IMR-90 (cell line): ENCODE results near the gene EIF4E1B. TPM values are rescaled to one million over a fixed set of nuclear protein-coding genes. Genes with fewer than 3 reads are reported as not detected.

Experiments
- ATAC-seq: fragments of 200-7000 bp; cut with Tn5 transposase; 2 replicates; pipeline ENCODE4 v1.9.1; 2020; ENCODE audit warnings: low read depth, mild to moderate bottlenecking, moderate library complexity
- BruUV-seq: library from RNA; stranded (reverse); fragments of 400-500 nt; replicated peaks from 2 replicates; lab custom pipeline; 2021; lab: Mats Ljungman, UMichigan
- CTCF ChIA-PET: fragments of 300-600 bp; formaldehyde crosslinking; extraction: SDS; loops from one replicate; lab custom pipeline; 2021; ENCODE audit warnings: antibody characterized with exemption; lab: Yijun Ruan, JAX
- POLR2A ChIA-PET: fragments of 300-600 bp; sonication (Branson Sonifier 250); formaldehyde crosslinking; loops from one replicate; lab custom pipeline; 2022; ENCODE audit warnings: antibody characterized with exemption; ENCODE audit not compliant: unreplicated experiment; lab: Charles Lee
- DNase-seq: peaks from one replicate; pipeline ENCODE4 v3.0.0; 2013
- H2AFZ ChIP-seq: replicated peaks from 2 replicates; pipeline ENCODE3; 2013; ENCODE audit warnings: low read length, mild to moderate bottlenecking; ENCODE audit not compliant: poor library complexity
- H2AK5ac ChIP-seq: 2 replicates; pipeline ENCODE4 v1.6.1; 2013; ENCODE audit warnings: low read depth, low read length, inconsistent platforms
- H2AK9ac ChIP-seq: replicated peaks from 2 replicates; pipeline ENCODE3; 2013; ENCODE audit warnings: mild to moderate bottlenecking, low read depth, low read length, moderate library complexity; ENCODE audit not compliant: poor library complexity
- H2BK120ac ChIP-seq: 2 replicates; pipeline ENCODE4 v1.6.1; 2013; ENCODE audit warnings: low read depth, low read length, inconsistent platforms
- H2BK15ac ChIP-seq: 3 replicates; pipeline ENCODE4 v1.6.1; 2013; ENCODE audit warnings: low read depth, low read length, inconsistent platforms
- H2BK20ac ChIP-seq: 2 replicates; pipeline ENCODE4 v1.6.1; 2013; ENCODE audit warnings: low read depth, mild to moderate bottlenecking, inconsistent platforms, low read length, moderate library complexity
- H2BK5ac ChIP-seq: 2 replicates; pipeline ENCODE4 v1.6.1; 2013; ENCODE audit warnings: mild to moderate bottlenecking, low read depth, low read length, inconsistent platforms; ENCODE audit not compliant: poor library complexity, severe bottlenecking
- H3K14ac ChIP-seq: replicated peaks from 2 replicates; pipeline ENCODE4 v1.6.1; 2013; ENCODE audit warnings: low read depth, low read length, inconsistent platforms
- H3K18ac ChIP-seq: 2 replicates; pipeline ENCODE4 v1.6.1; 2013; ENCODE audit warnings: low read depth, low read length, control low read depth
- H3K23ac ChIP-seq: 2 replicates; pipeline ENCODE4 v1.6.1; 2013; ENCODE audit warnings: low read depth, low read length, inconsistent platforms
- H3K27ac ChIP-seq: 2 replicates; pipeline ENCODE4 v1.5.1; 2013; ENCODE audit warnings: mild to moderate bottlenecking, control low read depth, low read length; ENCODE audit not compliant: insufficient read depth
- H3K27me3 ChIP-seq: 2 replicates; pipeline ENCODE4 v1.6.1; 2013; ENCODE audit warnings: low read length; ENCODE audit not compliant: control insufficient read depth, insufficient read depth
- H3K36me3 ChIP-seq: 2 replicates; pipeline ENCODE4 v1.6.1; 2013; ENCODE audit warnings: low read length, mixed read lengths; ENCODE audit not compliant: control insufficient read depth, insufficient read depth
- H3K4ac ChIP-seq: 2 replicates; pipeline ENCODE4 v1.6.1; 2013; ENCODE audit warnings: low read depth, low read length, inconsistent platforms
- H3K4me1 ChIP-seq: 2 replicates; pipeline ENCODE4 v1.6.1; 2013; ENCODE audit warnings: low read length, mixed read lengths; ENCODE audit not compliant: control insufficient read depth, insufficient read depth
- H3K4me2 ChIP-seq: 2 replicates; pipeline ENCODE4 v1.6.1; 2013; ENCODE audit warnings: low read depth, mild to moderate bottlenecking, control low read depth, low read length, moderate library complexity
- H3K4me3 ChIP-seq: 2 replicates; pipeline ENCODE4 v1.5.1; 2013; ENCODE audit warnings: low read depth, mild to moderate bottlenecking, control low read depth, low read length, moderate library complexity; ENCODE audit not compliant: insufficient read depth
- H3K56ac ChIP-seq: 2 replicates; pipeline ENCODE4 v1.6.1; 2013; ENCODE audit warnings: low read length, inconsistent platforms; ENCODE audit not compliant: insufficient read depth; ENCODE audit errors: extremely low read depth
- H3K79me1 ChIP-seq, 2 experiments: 2 replicates each; pipeline ENCODE4 v1.6.1; 2013; ENCODE audit warnings: low read length in 2 of 2, inconsistent platforms in 1 of 2, low read depth in 1 of 2
- H3K9ac ChIP-seq: 2 replicates; pipeline ENCODE4 v1.6.1; 2013; ENCODE audit warnings: low read depth, low read length, control low read depth
- H3K9me1 ChIP-seq: 2 replicates; pipeline ENCODE4 v1.6.1; 2013; ENCODE audit warnings: low read length, inconsistent platforms; ENCODE audit not compliant: insufficient read depth
- H3K9me3 ChIP-seq: 2 replicates; pipeline ENCODE4 v1.6.1; 2013; ENCODE audit warnings: low read length; ENCODE audit not compliant: control insufficient read depth, insufficient read depth
- H4K20me1 ChIP-seq: 2 replicates; pipeline ENCODE4 v1.6.1; 2013; ENCODE audit warnings: low read length, inconsistent platforms; ENCODE audit not compliant: insufficient read depth
- H4K5ac ChIP-seq: 2 replicates; pipeline ENCODE4 v1.6.1; 2013; ENCODE audit warnings: mild to moderate bottlenecking, low read depth, low read length, control low read depth
- H4K8ac ChIP-seq, 2 experiments: 2 replicates each; pipeline ENCODE4 v1.6.1; 2013; ENCODE audit warnings: low read depth in 2 of 2, low read length in 2 of 2, control low read depth in 1 of 2, inconsistent platforms in 1 of 2
- H4K91ac ChIP-seq: 2 replicates; pipeline ENCODE4 v1.6.1; 2013; ENCODE audit warnings: low read depth, low read length, inconsistent platforms; ENCODE audit not compliant: insufficient read depth
- BHLHE40 ChIP-seq: fragments of 150-350 bp; IDR thresholded peaks from 2 replicates; pipeline ENCODE4 v1.6.1; 2016; ENCODE audit warnings: mild to moderate bottlenecking, low read depth, low read length
- CEBPB ChIP-seq: IDR thresholded peaks from 2 replicates; pipeline ENCODE4 v1.6.1; 2012; ENCODE audit warnings: low read depth, low read length, improper control_type of control experiment
- CHD1 ChIP-seq: IDR thresholded peaks from 2 replicates; pipeline ENCODE4 v1.6.1; 2012; ENCODE audit warnings: low read depth, low read length, improper control_type of control experiment
- FOS ChIP-seq: fragments of 150-350 bp; IDR thresholded peaks from 2 replicates; pipeline ENCODE4 v1.6.1; 2016; ENCODE audit warnings: low read depth, low read length
- MAFK ChIP-seq: IDR thresholded peaks from 2 replicates; pipeline ENCODE4 v1.6.1; 2012; ENCODE audit warnings: low read depth, low read length, improper control_type of control experiment
- MAZ ChIP-seq: IDR thresholded peaks from 2 replicates; pipeline ENCODE4 v1.6.1; 2012; ENCODE audit warnings: low read depth, mild to moderate bottlenecking, low read length, improper control_type of control experiment, moderate library complexity, borderline replicate concordance
- MXI1 ChIP-seq: IDR thresholded peaks from 2 replicates; pipeline ENCODE4 v1.6.1; 2012; ENCODE audit warnings: low read depth, mild to moderate bottlenecking, low read length, moderate library complexity, borderline replicate concordance
- POLR2A ChIP-seq: IDR thresholded peaks from 2 replicates; pipeline ENCODE4 v1.6.1; 2012; ENCODE audit warnings: mild to moderate bottlenecking, low read depth, low read length
- RAD21 ChIP-seq: IDR thresholded peaks from 2 replicates; pipeline ENCODE4 v1.6.1; 2012; ENCODE audit warnings: low read length, improper control_type of control experiment
- RCOR1 ChIP-seq: IDR thresholded peaks from 2 replicates; pipeline ENCODE4 v1.6.1; 2012; ENCODE audit warnings: mild to moderate bottlenecking, low read length, improper control_type of control experiment; ENCODE audit not compliant: insufficient replicate concordance
- RFX5 ChIP-seq: IDR thresholded peaks from 2 replicates; pipeline ENCODE4 v1.8.0; 2012; ENCODE audit warnings: low read depth, mild to moderate bottlenecking, low read length, moderate library complexity
- SMC3 ChIP-seq: fragments of 150-350 bp; IDR thresholded peaks from 2 replicates; pipeline ENCODE4 v1.6.1; 2016; ENCODE audit warnings: low read depth, mild to moderate bottlenecking, antibody characterized with exemption, low read length, moderate library complexity
- WGBS, 2 experiments: methylation state at CpG; one replicate each; pipeline versions ENCODE4 v1.1.5 to v1.1.7; 2013; ENCODE audit warnings: missing lambda C conversion rate in 2 of 2; ENCODE audit not compliant: insufficient read length in 1 of 2; ENCODE audit errors: extremely low coverage in 2 of 2; 5-methylcytosine and 5-hydroxymethylcytosine counted together
- dilution Hi-C: fragments of 300-500 bp; cut with HindIII; formaldehyde crosslinking; loops from one replicate; pipeline ENCODE4 v1.14.3; 2018; ENCODE audit warnings: low sequenced_read_pairs; ENCODE audit not compliant: unreplicated experiment
- in situ Hi-C: fragments of 300-500 bp; cut with MboI; formaldehyde crosslinking; loops from 3 replicates; pipeline ENCODE4 v1.14.3; 2019; ENCODE audit warnings: low sequenced_read_pairs, inconsistent platforms, mixed read lengths
- intact Hi-C: fragments of 100-400 bp; cut with micrococcal nuclease; formaldehyde crosslinking; loops from 2 replicates; pipeline ENCODE4 v1.10.0; 2022
- polyA plus RNA-seq, 3 experiments: library from polyadenylated mRNA; depleted of rRNA; stranded (reverse); fragments of >200 nt; gene quantifications; 2 replicates each; pipeline ENCODE4 v1.2.3, GENCODE V29; 2012; ENCODE audit warnings: low replicate concordance in 1 of 3
- total RNA-seq: library from RNA; depleted of rRNA; stranded (reverse); fragments of >200 nt; gene quantifications from 2 replicates; pipeline ENCODE4 v1.2.3, GENCODE V29; 2012
- TF ChIP-seq, protein P1 (sequence below): fragments of 150-350 bp; IDR thresholded peaks from 2 replicates; pipeline ENCODE4 v1.6.1; 2017; ENCODE audit warnings: mild to moderate bottlenecking, antibody characterized with exemption, low read length, low read depth
- TF ChIP-seq, protein P2 (sequence below): conservative IDR thresholded peaks from 2 replicates; pipeline ENCODE4 v1.5.1; 2012; ENCODE audit warnings: mild to moderate bottlenecking, low read depth, low read length, improper control_type of control experiment
- TF ChIP-seq, protein P3 (sequence below): fragments of 150-350 bp; IDR thresholded peaks from 2 replicates; pipeline ENCODE4 v1.6.1; 2016; ENCODE audit warnings: low read depth, mild to moderate bottlenecking, low read length, moderate library complexity, borderline replicate concordance

EIF4E1B gene
- total and polyA plus RNA-seq, 2 of the 4 experiments (the other 2 are of a cell fraction), result not detected

DNA sequence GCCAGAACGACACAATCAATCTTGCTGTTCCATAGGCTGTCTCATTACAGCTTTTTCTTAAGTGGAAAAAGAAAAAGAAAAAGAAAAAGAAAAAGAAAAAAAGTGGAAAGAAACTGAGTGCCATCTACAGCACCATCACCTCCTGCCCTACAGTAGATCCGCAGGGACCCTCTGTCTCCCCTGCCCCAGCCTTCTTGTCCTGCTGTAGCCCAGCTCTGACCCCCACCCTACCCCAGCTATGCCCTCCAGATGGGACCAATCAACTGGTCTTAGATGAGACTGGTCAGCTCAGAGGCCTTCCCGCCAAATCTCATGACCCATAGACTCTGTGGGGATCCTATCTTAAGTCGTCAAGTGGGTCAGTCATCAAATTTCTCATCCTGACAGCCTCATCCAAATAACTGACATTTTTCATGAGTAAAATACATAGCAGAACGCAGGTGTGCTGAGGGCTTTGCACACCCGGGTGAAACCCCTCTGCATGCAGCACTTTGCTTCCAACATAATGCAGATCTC lies 51.6 kb downstream of the EIF4E1B start:
- no peak overlapping the region for H3K4me2 ChIP-seq
- H3K4ac ChIP-seq, result no peak overlapping the region
- no peak overlapping the region for H3K18ac ChIP-seq
- CTCF ChIA-PET, result interaction anchor here (1.2 kb wide), 1 partner anchor 22 kb away, joined by 3 read pairs; no protein-coding TSS in a partner anchor
- intact Hi-C loops (no loop called here), in situ Hi-C loops (no loop called here), dilution Hi-C loops (no loop called here)
- H4K91ac ChIP-seq, result no peak overlapping the region
- H3K9ac ChIP-seq, result no peak overlapping the region
- H3K56ac ChIP-seq, result no peak overlapping the region
- no peaks in the 10 kb centered on the region for H3K4me1 ChIP-seq
- no peak overlapping the region for H2BK20ac ChIP-seq
- H3K14ac ChIP-seq, result no peak overlapping the region
- H3K36me3 ChIP-seq, result no peaks in the 10 kb centered on the region
- H2AK9ac ChIP-seq, result no peak overlapping the region
- no peak overlapping the region for H2AFZ ChIP-seq
- H2AK5ac ChIP-seq, result no peak overlapping the region
- DNase-seq (no peak), ATAC-seq (no peak)
- WGBS, 2 experiments, result 40% methylated on average over 1 of the region's 6 CpGs; no CpG with 5 or more reads in 1 of the 2 experiments
- H3K23ac ChIP-seq, result no peak overlapping the region
- no peak overlapping the region for H3K4me3 ChIP-seq
- no TSS peak for BruUV-seq
- H2BK120ac ChIP-seq, result no peak overlapping the region
- H4K20me1 ChIP-seq, result no peaks in the 10 kb centered on the region
- no peak overlapping the region for H2BK5ac ChIP-seq
- no peak overlapping the region for H4K8ac ChIP-seq
- TF ChIP-seq MXI1 (no peak), MAFK (no peak), SMC3 (no peak), MAZ (no peak), BHLHE40 (no peak), POLR2A (no peak), CEBPB (no peak), RCOR1 (no peak), FOS (no peak), RFX5 (no peak), CHD1 (no peak), RAD21 (no peak)
- TF ChIP-seq, protein P1, sequence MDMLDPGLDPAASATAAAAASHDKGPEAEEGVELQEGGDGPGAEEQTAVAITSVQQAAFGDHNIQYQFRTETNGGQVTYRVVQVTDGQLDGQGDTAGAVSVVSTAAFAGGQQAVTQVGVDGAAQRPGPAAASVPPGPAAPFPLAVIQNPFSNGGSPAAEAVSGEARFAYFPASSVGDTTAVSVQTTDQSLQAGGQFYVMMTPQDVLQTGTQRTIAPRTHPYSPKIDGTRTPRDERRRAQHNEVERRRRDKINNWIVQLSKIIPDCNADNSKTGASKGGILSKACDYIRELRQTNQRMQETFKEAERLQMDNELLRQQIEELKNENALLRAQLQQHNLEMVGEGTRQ, result no peak
- TF ChIP-seq, protein P2, sequence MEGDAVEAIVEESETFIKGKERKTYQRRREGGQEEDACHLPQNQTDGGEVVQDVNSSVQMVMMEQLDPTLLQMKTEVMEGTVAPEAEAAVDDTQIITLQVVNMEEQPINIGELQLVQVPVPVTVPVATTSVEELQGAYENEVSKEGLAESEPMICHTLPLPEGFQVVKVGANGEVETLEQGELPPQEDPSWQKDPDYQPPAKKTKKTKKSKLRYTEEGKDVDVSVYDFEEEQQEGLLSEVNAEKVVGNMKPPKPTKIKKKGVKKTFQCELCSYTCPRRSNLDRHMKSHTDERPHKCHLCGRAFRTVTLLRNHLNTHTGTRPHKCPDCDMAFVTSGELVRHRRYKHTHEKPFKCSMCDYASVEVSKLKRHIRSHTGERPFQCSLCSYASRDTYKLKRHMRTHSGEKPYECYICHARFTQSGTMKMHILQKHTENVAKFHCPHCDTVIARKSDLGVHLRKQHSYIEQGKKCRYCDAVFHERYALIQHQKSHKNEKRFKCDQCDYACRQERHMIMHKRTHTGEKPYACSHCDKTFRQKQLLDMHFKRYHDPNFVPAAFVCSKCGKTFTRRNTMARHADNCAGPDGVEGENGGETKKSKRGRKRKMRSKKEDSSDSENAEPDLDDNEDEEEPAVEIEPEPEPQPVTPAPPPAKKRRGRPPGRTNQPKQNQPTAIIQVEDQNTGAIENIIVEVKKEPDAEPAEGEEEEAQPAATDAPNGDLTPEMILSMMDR, result no peak
- TF ChIP-seq, protein P3, sequence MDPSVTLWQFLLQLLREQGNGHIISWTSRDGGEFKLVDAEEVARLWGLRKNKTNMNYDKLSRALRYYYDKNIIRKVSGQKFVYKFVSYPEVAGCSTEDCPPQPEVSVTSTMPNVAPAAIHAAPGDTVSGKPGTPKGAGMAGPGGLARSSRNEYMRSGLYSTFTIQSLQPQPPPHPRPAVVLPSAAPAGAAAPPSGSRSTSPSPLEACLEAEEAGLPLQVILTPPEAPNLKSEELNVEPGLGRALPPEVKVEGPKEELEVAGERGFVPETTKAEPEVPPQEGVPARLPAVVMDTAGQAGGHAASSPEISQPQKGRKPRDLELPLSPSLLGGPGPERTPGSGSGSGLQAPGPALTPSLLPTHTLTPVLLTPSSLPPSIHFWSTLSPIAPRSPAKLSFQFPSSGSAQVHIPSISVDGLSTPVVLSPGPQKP, result no peak
- H2BK15ac ChIP-seq, result no peak overlapping the region
- H3K79me1 ChIP-seq, result no peaks in the 10 kb centered on the region
- 0 out of 2 replicates have a peak, but pooled peaks cover 2% of the 10 kb centered on the region for H3K9me3 ChIP-seq
- H3K27me3 ChIP-seq, result peaks cover 61% of the 10 kb centered on the region
- POLR2A ChIA-PET, result no interaction called here
- no peak overlapping the region for H3K27ac ChIP-seq
- no peaks in the 10 kb centered on the region for H3K9me1 ChIP-seq
- H4K5ac ChIP-seq, result no peak overlapping the region
